HG03159 (cell line): Measurements from ENCODE around the gene CHRNA1.

Experiments
- ATAC-seq: cut with Tn5 transposase; IDR thresholded peaks from one replicate; pipeline ENCODE4 v1.9.1; 2021; ENCODE audit warnings: mild to moderate bottlenecking, moderate library complexity; ENCODE audit not compliant: unreplicated experiment

Gene CHRNA1

GRCh38 chr2:174762464-174762863, 1.8 kb downstream of the CHRNA1 start:
- ATAC-seq = no peak

DNA sequence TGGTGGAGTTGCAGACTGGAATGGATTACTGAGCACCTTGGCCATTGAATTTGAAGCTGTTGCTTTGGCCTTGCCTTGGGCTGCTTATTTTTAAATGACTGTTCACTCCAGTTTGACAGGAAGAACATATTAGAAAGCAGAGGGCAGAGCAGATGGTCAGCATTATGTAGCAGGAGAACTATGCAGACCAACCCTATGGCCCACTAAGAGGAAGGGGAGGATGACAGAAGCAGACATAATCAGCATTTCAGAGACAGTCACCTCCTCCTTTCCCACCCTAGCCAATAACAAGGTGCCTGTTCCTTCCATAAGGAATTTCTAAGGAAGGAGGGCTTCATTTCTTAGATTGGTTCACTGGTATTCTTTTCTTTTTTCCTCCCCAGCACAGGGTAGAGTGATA, 2.4 kb downstream of the CHRNA1 start:
- no peak for ATAC-seq

DNA sequence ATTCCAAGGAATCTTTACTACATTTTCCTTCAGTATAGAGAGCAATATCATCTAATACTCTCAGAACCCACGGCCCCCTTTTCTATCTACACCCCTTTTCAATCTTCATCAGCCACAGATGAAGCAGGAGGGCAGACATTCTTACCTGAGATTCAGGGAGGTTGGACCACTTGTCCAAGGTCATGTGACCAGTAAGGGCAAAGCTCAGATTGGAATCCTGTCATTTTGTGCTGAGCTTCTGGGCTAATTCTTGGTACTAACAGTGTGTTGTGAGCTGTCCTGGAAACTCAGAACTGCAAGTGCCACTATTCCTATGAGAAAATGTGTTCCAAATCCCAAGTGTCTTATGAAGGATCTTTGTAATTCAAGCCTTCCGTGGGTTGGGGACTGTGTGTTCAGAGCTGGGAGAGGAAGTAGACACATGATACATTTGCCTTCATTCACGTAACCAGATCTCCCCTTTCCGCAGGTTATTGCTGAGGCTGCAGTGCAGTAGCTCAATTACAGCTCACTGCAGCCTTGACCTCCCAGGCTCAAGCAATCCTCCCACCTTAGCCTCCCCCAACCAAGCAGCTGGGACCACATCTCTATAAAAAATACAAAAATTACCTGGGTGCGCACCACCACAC, 3.3 kb downstream of the CHRNA1 start:
- ATAC-seq = no peak

GRCh38 chr2:174759381-174760065, 4.7 kb downstream of the CHRNA1 start:
- ATAC-seq = no peak

DNA sequence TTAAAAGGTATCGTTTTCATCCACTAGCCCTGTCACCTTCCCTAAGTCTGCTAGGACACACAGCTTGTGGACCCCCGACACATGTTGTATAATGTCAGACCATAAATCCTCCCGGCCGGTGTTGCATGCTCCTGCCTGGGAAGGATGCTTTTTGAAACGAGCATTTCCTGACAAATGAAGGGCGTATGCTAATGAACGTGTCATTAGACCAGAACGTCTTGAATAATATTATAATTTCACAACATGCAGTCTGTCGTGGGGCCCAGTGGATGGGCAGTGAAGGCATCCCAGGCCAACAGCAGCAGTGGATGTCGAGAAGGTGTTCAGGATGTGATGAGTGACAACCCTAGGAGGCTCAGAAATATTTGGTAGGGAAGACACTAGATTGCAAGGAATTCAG, 7.5 kb downstream of the CHRNA1 start:
- no peak for ATAC-seq

GRCh38 chr2:174753038-174753633, 11.1 kb downstream of the CHRNA1 start:
- peak; percentile 5 for ATAC-seq

GRCh38 chr2:174752403-174753037, 11.8 kb downstream of the CHRNA1 start:
- peak; percentile 88 for ATAC-seq

DNA sequence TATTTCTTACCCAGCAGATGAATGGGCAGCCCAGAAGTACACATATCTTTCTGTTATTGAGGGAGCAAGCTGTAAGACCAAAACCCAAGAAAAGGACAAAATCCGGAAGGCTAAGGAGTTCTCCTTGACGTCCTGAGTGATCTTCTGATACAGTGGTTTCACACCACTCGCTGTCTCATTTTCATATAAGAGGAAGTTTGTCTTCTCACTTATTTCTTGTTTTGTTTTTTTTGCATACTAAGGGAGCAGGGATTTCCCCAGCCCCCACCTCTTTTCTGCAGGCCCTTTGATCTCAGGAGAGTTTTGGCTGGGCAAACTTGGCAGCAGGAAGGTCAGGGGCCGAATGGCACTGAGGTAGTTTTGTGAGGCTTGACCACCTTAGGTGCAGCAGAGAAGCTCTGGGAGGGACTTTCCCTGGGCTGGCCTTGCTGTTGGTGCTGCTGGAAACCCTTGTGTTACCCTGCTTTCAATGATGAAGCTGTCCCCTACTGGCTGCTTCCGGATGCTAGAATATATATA, 13.3 kb downstream of the CHRNA1 start:
- ATAC-seq = peak; percentile 47

GRCh38 chr2:174749793-174750192, 14.5 kb downstream of the CHRNA1 start:
- no peak for ATAC-seq

DNA sequence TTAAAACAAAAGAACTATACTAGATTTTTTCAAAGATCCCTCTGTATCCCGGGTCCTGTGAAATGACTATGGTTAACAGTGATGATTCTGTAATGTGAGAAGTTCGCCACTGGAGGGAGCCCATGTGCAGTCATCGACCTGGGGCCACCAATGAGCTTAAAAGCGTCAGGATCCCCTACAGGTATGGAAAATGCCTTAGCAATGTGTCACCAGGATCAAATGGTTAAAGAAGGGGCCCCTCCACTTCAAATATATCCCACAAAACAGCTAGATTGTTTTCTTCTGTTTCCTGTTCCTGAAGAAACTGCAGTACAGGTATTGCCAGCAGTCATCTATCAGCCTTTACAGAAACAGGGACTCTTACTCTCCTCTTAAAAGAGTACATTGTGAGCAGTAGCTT, 15.3 kb downstream of the CHRNA1 start:
- peak; percentile 33 for ATAC-seq

DNA sequence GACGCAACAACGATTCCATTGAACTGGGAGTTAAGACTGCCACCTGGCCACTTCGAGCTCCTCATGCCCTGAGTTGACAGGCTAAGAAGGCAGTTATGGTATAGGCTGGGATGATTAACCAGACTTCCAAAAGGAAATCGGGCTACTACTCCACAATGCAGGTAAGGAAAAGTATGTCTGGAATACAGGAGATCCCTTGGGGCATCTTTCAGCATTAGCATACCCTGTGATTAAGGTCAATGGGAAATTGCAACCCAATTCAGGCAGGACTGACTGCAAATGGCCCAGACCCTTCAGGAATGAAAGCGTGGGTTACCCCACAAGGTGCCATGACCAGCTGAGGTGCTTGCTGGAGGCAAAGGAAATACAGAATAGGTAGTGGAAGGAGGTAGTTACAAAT, 19.1 kb downstream of the CHRNA1 start:
- no peak for ATAC-seq

DNA sequence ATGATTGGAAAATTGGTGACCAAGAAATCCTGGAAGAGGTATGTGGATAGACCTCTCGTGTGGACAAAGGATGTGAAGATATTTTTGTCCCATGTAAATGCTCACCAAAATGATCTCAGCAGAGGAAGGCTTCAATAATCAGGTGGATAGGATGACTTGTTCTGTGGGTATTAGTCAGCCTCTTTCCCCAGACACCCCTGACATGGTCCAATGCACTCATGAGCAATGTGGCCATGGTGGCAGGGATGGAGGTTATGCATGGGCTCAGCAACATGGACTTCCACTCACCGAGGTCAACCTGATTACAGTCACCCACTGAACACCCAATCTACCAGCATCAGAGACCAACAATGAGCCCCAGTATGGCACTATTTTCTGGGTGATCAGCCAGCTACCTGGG, 20.2 kb downstream of the CHRNA1 start:
- ATAC-seq = no peak

- ATAC-seq = no peak
Observed at GRCh38 chr2:174740721-174741120, 23.6 kb downstream of the CHRNA1 start.

- ATAC-seq = no peak
Observed at GRCh38 chr2:174738841-174739240, 25.4 kb downstream of the CHRNA1 start.

DNA sequence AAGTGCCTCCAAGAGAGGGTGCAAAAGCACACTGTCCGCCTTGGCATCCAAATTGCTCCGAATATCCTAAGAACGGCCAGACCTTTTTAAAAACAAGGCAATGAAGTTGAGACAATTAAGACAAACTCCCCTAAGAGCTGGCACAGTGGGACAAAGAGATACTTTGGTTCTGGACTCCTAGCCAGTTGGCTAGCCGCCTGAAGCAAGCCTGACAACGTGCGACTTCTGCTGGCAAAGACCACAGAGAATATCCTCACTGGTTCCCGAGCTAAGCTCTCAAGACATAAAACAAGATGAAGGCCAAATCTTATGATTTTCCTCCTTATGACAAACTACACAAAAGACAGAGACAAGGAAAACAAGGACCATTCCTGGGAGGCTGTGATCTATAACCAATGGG, 32.7 kb downstream of the CHRNA1 start:
- no peak for ATAC-seq

- no peak for ATAC-seq
Observed at GRCh38 chr2:174730698-174731018, 33.6 kb downstream of the CHRNA1 start.

DNA sequence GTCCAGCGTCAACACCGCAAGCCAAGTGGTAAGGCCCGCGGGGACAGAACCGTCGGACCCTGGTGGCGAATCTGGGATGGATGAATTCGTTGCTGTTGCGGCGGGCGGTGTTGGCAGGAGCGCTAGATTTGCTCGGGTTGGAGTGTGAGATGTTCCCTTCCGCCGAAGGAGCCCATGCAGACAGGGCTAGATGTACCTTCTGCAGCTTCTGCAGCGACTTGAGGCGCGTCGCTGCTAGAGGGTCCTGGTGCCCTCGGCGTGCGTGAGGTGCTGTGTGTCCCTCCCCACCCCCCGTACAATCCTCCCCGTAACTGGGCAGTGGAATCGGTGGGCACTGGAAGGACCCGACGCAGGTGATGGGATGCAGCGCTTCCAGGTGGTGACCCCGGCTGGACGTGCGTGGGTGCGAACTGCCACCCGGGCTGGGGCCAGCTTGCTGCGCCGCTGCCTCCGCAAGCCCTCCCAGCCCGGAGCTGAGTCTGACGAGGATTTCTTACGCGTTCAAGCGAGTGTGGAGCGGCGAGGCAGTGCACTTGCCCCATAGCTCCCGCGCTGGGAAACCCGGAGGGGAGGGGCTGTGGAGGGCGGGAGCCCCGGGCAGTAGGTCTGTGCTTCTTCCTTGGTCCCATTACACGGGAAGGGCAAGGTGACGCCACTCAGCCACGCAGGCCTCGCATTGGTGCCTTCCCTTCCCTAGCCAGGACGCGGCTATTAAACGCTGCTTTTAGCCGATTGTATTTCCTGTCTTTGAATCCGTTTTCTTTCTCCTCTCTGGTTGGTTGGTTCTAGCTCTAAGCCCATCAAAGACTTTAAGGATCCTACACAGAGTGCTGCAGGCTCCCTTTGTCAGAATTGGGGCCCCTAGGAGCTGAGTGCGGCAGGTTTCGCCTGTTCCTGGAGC, 34.2 kb downstream of the CHRNA1 start:
- no peak for ATAC-seq

- no peak for ATAC-seq
Observed at GRCh38 chr2:174728096-174728495, 36.2 kb downstream of the CHRNA1 start.

- no peak for ATAC-seq
Observed at GRCh38 chr2:174726212-174726611, 38.1 kb downstream of the CHRNA1 start.

DNA sequence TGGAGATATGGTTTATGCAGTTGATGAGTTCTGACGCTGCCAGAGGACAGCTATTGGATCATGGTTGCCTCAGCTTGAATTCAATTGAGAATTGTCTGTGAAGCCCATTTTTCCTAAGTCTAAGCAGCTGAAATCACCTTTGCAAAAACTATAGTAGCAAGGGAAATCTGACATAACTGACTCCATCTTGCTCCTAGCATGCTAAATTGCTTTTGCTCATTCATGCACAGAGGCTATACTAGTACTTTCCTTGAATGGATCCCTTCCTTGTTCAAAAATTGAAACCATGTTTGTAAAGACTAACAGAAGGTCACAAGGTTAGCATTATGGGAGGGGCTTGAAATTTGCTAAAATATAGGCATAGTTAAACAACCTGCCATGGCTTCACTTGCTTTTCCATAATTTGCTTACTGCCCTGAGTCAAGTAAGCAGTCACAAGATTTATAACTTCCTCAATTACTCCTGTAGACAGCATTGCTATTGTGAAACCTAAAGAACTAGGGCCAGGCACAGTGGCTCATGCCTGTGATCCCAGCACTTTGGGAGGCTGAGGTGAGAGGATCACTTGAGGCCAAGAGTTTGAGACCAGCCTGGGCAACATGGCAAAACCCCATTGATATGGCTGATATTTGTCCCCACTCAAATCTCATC, 41.2 kb downstream of the CHRNA1 start:
- no peak for ATAC-seq
